CD14-positive monocyte (primary cell): ENCODE results near the gene AFF1. TPM values are rescaled to one million over a fixed set of nuclear protein-coding genes. Genes with fewer than 3 reads are reported as not detected.

Experiments
- DNase-seq, 3 donors: peaks; one replicate each; pipeline ENCODE4 v3.0.0-alpha.2; 2011 to 2022
- H2AFZ ChIP-seq: 2 replicates; pipeline ENCODE4 v1.6.0; 2012; ENCODE audit warnings: mild to moderate bottlenecking, low read depth, low read length, inconsistent platforms; ENCODE audit not compliant: insufficient read depth, poor library complexity, severe bottlenecking
- H3K27ac ChIP-seq, 2 donors: 1 replicate in 1 of 2; 2 replicates in 1 of 2; pipeline ENCODE4 v1.5.1; 2012 to 2013; ENCODE audit warnings: low read length in 2 of 2, control low read depth in 1 of 2, inconsistent platforms in 1 of 2, low read depth in 1 of 2, mild to moderate bottlenecking in 1 of 2
- H3K27me3 ChIP-seq, 2 donors: one replicate each; pipeline versions ENCODE4 v1.6.0 to v1.6.1; 2011 to 2013; ENCODE audit warnings: low read length in 2 of 2; ENCODE audit not compliant: control insufficient read depth in 2 of 2, insufficient read depth in 2 of 2
- H3K36me3 ChIP-seq, 2 donors: replicated peaks in 1 of 2; 1 replicate in 1 of 2; 2 replicates in 1 of 2; pipeline versions ENCODE4 v1.5.1 to v1.6.1; 2012 to 2013; ENCODE audit warnings: low read length in 2 of 2, control low read depth in 1 of 2, inconsistent platforms in 1 of 2, mild to moderate bottlenecking in 1 of 2; ENCODE audit not compliant: insufficient read depth in 2 of 2, control insufficient read depth in 1 of 2
- H3K4me1 ChIP-seq, 2 donors: 1 replicate in 1 of 2; 2 replicates in 1 of 2; pipeline versions ENCODE4 v1.5.1 to v1.6.1; 2012 to 2013; ENCODE audit warnings: low read length in 2 of 2, control low read depth in 1 of 2, inconsistent platforms in 1 of 2, mild to moderate bottlenecking in 1 of 2, moderate library complexity in 1 of 2; ENCODE audit not compliant: insufficient read depth in 2 of 2, control insufficient read depth in 1 of 2
- H3K4me2 ChIP-seq: replicated peaks from 2 replicates; pipeline ENCODE3; 2012; ENCODE audit warnings: low read length, moderate library complexity, mild to moderate bottlenecking; ENCODE audit not compliant: poor library complexity, severe bottlenecking; ENCODE audit errors: extremely low read depth
- H3K4me3 ChIP-seq, 3 experiments: fragments of 200-600 bp in 1 of 3; sonication (generic) in 1 of 3; replicated peaks in 1 of 3; 1 replicate in 2 of 3; 2 replicates in 1 of 3; pipeline ENCODE4 v1.5.1; 2011 to 2013; ENCODE audit warnings: low read length in 3 of 3, mild to moderate bottlenecking in 3 of 3, control low read depth in 2 of 3, low read depth in 2 of 3, inconsistent platforms in 1 of 3, moderate library complexity in 1 of 3
- H3K79me2 ChIP-seq: 2 replicates; pipeline ENCODE4 v1.6.0; 2012; ENCODE audit warnings: mild to moderate bottlenecking, control low read depth, inconsistent platforms, low read length, moderate library complexity; ENCODE audit not compliant: insufficient read depth
- H3K9ac ChIP-seq: 2 replicates; pipeline ENCODE4 v1.6.0; 2017; ENCODE audit warnings: low read length, mild to moderate bottlenecking; ENCODE audit not compliant: insufficient read depth, poor library complexity, severe bottlenecking
- H3K9me3 ChIP-seq, 2 donors: replicated peaks in 1 of 2; 1 replicate in 1 of 2; 2 replicates in 1 of 2; pipeline versions ENCODE4 v1.5.1 to v1.6.1; 2012 to 2013; ENCODE audit warnings: low read length in 2 of 2, control low read depth in 1 of 2; ENCODE audit not compliant: control insufficient read depth in 1 of 2, insufficient read depth in 1 of 2
- H4K20me1 ChIP-seq: 2 replicates; pipeline ENCODE4 v1.6.0; 2012; ENCODE audit warnings: mild to moderate bottlenecking, low read length, control low read depth, moderate library complexity; ENCODE audit not compliant: insufficient read depth
- H3K27ac Mint-ChIP-seq, 7 donors: one replicate each; pipeline ENCODE4 v1.8.0; 2020; ENCODE audit warnings: mild to moderate bottlenecking in 7 of 7, mixed read lengths in 7 of 7, moderate library complexity in 6 of 7, inconsistent platforms in 2 of 7
- H3K27me3 Mint-ChIP-seq, 3 donors: one replicate each; pipeline ENCODE4 v1.8.0; 2021 to 2022; ENCODE audit warnings: low read depth in 3 of 3, mild to moderate bottlenecking in 3 of 3, mixed read lengths in 3 of 3, moderate library complexity in 3 of 3, inconsistent platforms in 1 of 3
- H3K36me3 Mint-ChIP-seq, 2 donors: one replicate each; pipeline ENCODE4 v1.8.0; 2020; ENCODE audit warnings: mixed read lengths in 2 of 2, inconsistent platforms in 1 of 2, mild to moderate bottlenecking in 1 of 2
- H3K4me1 Mint-ChIP-seq: one replicate; pipeline ENCODE4 v1.8.0; 2020; ENCODE audit warnings: mild to moderate bottlenecking, mixed read lengths
- H3K4me3 Mint-ChIP-seq, 2 donors: one replicate each; pipeline ENCODE4 v1.8.0; 2020; ENCODE audit warnings: mild to moderate bottlenecking in 2 of 2, mixed read lengths in 2 of 2, moderate library complexity in 1 of 2
- H3K9me3 Mint-ChIP-seq, 7 donors: one replicate each; pipeline ENCODE4 v1.8.0; 2020 to 2022; ENCODE audit warnings: mixed read lengths in 7 of 7, mild to moderate bottlenecking in 6 of 7, moderate library complexity in 6 of 7, inconsistent platforms in 2 of 7
- CTCF ChIP-seq: fragments of 200-600 bp; IDR thresholded peaks from one replicate; pipeline ENCODE4 v1.8.0; 2022; ENCODE audit warnings: antibody characterized with exemption, mild to moderate bottlenecking
- WGBS: methylation state at CpG from one replicate; pipeline ENCODE4 v1.1.5; 2013; ENCODE audit warnings: missing lambda C conversion rate; ENCODE audit not compliant: insufficient coverage; 5-methylcytosine and 5-hydroxymethylcytosine counted together
- intact Hi-C, 2 donors: fragments of 100-400 bp; cut with micrococcal nuclease; formaldehyde crosslinking; loops; one replicate each; pipeline versions ENCODE4 v1.15.0 to v1.15.1; 2023
- polyA plus RNA-seq, 3 donors: library from polyadenylated mRNA; depleted of rRNA in 1 of 3; unstranded in 2 of 3; stranded (reverse) in 1 of 3; fragments of 300-500 nt in 2 of 3; fragments of >200 nt in 1 of 3; fragmentation: Illumina TruSeq in 2 of 3; gene quantifications; 1 replicate in 2 of 3; 2 replicates in 1 of 3; pipeline ENCODE4 v1.2.3, GENCODE V29; 2012 to 2021

The AFF1 gene
- polyA plus RNA-seq, 3 donors = 7.5 to 20.9 (median 16.3) TPM

- H3K9ac ChIP-seq = no peak overlapping the region
- H3K4me1 Mint-ChIP-seq = peaks cover 84% of the 10 kb centered on the region
- intact Hi-C loops = no loop called here
Measured at GRCh38 chr4:87014284-87014782, 79.5 kb downstream of the AFF1 start.

GRCh38 chr4:87015416-87015815 lies 80.6 kb downstream of the AFF1 start:
- H3K4me1 Mint-ChIP-seq = peaks cover 82% of the 10 kb centered on the region
- no peak for DNase-seq
- Histone ChIP-seq H3K4me2 (no peak overlapping the region), H3K9ac (no peak overlapping the region), H3K79me2 (peaks cover 100% of the 10 kb centered on the region), H3K4me1 (peaks cover 51 to 77% of the 10 kb centered on the region in 2 donors), H3K27me3 (no peaks in the 10 kb centered on the region), H2AFZ (no peak overlapping the region), H4K20me1 (peaks cover 62% of the 10 kb centered on the region), H3K36me3 (no peaks in the 10 kb centered on the region), H3K27ac (peak overlapping the region in 1 of 2 donors; percentile 78), H3K4me3 (no peak overlapping the region), H3K9me3 (no peaks in the 10 kb centered on the region)
- WGBS = no CpG with 5 or more reads among the region's 1 CpG
- H3K9me3 Mint-ChIP-seq = no peaks in the 10 kb centered on the region
- peaks cover 0 to under 1% of the 10 kb centered on the region in 2 donors for H3K36me3 Mint-ChIP-seq
- no peaks in the 10 kb centered on the region for H3K27me3 Mint-ChIP-seq
- intact Hi-C loops = no loop called here
- no peak overlapping the region for H3K4me3 Mint-ChIP-seq
- peak overlapping the region in 2 of 7 donors; percentile 43 to 81 for H3K27ac Mint-ChIP-seq
- TF ChIP-seq CTCF = no peak

More at GRCh38 chr4:87014284-87014782, 79.5 kb downstream of the AFF1 start:
- peak overlapping the region; percentile 61 to 89 (median 68) for H3K27ac Mint-ChIP-seq
- Histone ChIP-seq H3K4me1 (peaks cover 56 to 84% of the 10 kb centered on the region in 2 donors), H3K4me3 (peak overlapping the region in 1 of 3 experiments; percentile 53), H3K4me2 (peak overlapping the region; percentile 51), H4K20me1 (peaks cover 62% of the 10 kb centered on the region), H3K27me3 (no peaks in the 10 kb centered on the region), H3K79me2 (peaks cover 100% of the 10 kb centered on the region), H3K9me3 (no peaks in the 10 kb centered on the region), H3K36me3 (no peaks in the 10 kb centered on the region), H3K27ac (peak overlapping the region in 1 of 2 donors; percentile 78), H2AFZ (peak overlapping the region; percentile 6)
- WGBS = no CpG with 5 or more reads among the region's 2 CpGs
- DNase-seq = peak in 2 of 3 donors; percentile 48 to 68
- no peaks in the 10 kb centered on the region for H3K27me3 Mint-ChIP-seq
- peak overlapping the region; percentile 9 to 63 for H3K4me3 Mint-ChIP-seq
- no peaks in the 10 kb centered on the region for H3K36me3 Mint-ChIP-seq
- TF ChIP-seq CTCF = no peak
- H3K9me3 Mint-ChIP-seq = no peaks in the 10 kb centered on the region
